SK-N-SH (cell line): ENCODE data around the gene AATF. TPM values are rescaled to one million over a fixed set of nuclear protein-coding genes. Genes with fewer than 3 reads are reported as not detected.

Experiments
- CTCF ChIA-PET: fragments of 300-600, 350-600 bp; formaldehyde crosslinking; extraction: SDS; loops from one replicate; lab custom pipeline; 2021; lab: Yijun Ruan, JAX
- POLR2A ChIA-PET: fragments of 350-600 bp; sonication (Branson Sonifier 250); formaldehyde crosslinking; extraction: SDS; loops from one replicate; lab custom pipeline; 2020; ENCODE audit warnings: antibody characterized with exemption, inconsistent platforms; lab: Yijun Ruan, JAX
- DNase-seq: peaks from one replicate; pipeline ENCODE4 v3.0.0; 2012
- H2AFZ ChIP-seq: fragments of 200-600 bp; sonication (generic); 2 replicates; pipeline ENCODE4 v1.8.1; 2016; ENCODE audit warnings: antibody characterized with exemption, mild to moderate bottlenecking, low read depth
- H3F3A ChIP-seq: fragments of 200-600 bp; sonication (generic); replicated peaks from 2 replicates; pipeline ENCODE3; 2016; ENCODE audit warnings: antibody characterized with exemption, mild to moderate bottlenecking; ENCODE audit not compliant: insufficient read depth
- H3K27ac ChIP-seq, 2 experiments: fragments of 200-500 bp in 1 of 2; fragments of 200-600 bp in 1 of 2; sonication (Bioruptor generic) in 1 of 2; sonication (generic), shearing (Covaris generic) in 1 of 2; 2 replicates each; pipeline versions ENCODE4 v1.5.1 to v1.6.1; 2014 to 2016; ENCODE audit warnings: low read depth in 2 of 2, inconsistent platforms in 1 of 2, low read length in 1 of 2, mild to moderate bottlenecking in 1 of 2, mixed read lengths in 1 of 2
- H3K27me3 ChIP-seq: fragments of 200-600 bp; sonication (generic), shearing (Covaris generic); 2 replicates; pipeline ENCODE4 v1.6.1; 2016; ENCODE audit warnings: mixed run types; ENCODE audit not compliant: insufficient read depth
- H3K36me3 ChIP-seq, 2 experiments: fragments of 200-500 bp in 1 of 2; fragments of 200-600 bp in 1 of 2; sonication (Bioruptor generic) in 1 of 2; sonication (generic) in 1 of 2; replicated peaks in 1 of 2; 2 replicates each; pipeline versions ENCODE3 to v1.5.1; 2014 to 2016; ENCODE audit warnings: low read length in 1 of 2, mild to moderate bottlenecking in 1 of 2; ENCODE audit not compliant: insufficient read depth in 2 of 2, control insufficient read depth in 1 of 2
- H3K4me1 ChIP-seq, 2 experiments: fragments of 200-500 bp in 1 of 2; fragments of 200-600 bp in 1 of 2; sonication (Bioruptor generic) in 1 of 2; sonication (generic), shearing (Covaris generic) in 1 of 2; 2 replicates each; pipeline versions ENCODE4 v1.5.1 to v1.6.1; 2014 to 2016; ENCODE audit warnings: low read depth in 1 of 2, low read length in 1 of 2, mixed run types in 1 of 2; ENCODE audit not compliant: insufficient read depth in 2 of 2, control insufficient read depth in 1 of 2
- H3K4me2 ChIP-seq: fragments of 200-600 bp; sonication (generic), shearing (Covaris generic); 2 replicates; pipeline ENCODE4 v1.6.1; 2017; ENCODE audit warnings: mixed run types
- H3K4me3 ChIP-seq, 2 experiments: fragments of 200-500 bp in 1 of 2; fragments of 200-600 bp in 1 of 2; sonication (Bioruptor generic) in 1 of 2; sonication (generic), shearing (Covaris generic) in 1 of 2; 2 replicates each; pipeline versions ENCODE4 v1.5.1 to v1.8.1; 2014 to 2016; ENCODE audit warnings: low read depth in 2 of 2, inconsistent platforms in 1 of 2, low read length in 1 of 2, mild to moderate bottlenecking in 1 of 2, mixed read lengths in 1 of 2, moderate library complexity in 1 of 2
- H3K79me2 ChIP-seq: fragments of 200-600 bp; sonication (generic); 2 replicates; pipeline ENCODE4 v1.8.1; 2017; ENCODE audit warnings: mild to moderate bottlenecking; ENCODE audit not compliant: insufficient read depth
- H3K9ac ChIP-seq: fragments of 200-600 bp; sonication (generic); 2 replicates; pipeline ENCODE4 v1.6.1; 2017; ENCODE audit warnings: mixed run types
- H3K9me2 ChIP-seq: fragments of 200-600 bp; sonication (generic); 2 replicates; pipeline ENCODE4 v1.6.1; 2017; ENCODE audit warnings: mixed run types
- H3K9me3 ChIP-seq: fragments of 200-600 bp; sonication (generic); 2 replicates; pipeline ENCODE4 v1.6.1; 2017; ENCODE audit warnings: mixed run types, mild to moderate bottlenecking, moderate library complexity
- H4K20me1 ChIP-seq: fragments of 200-600 bp; sonication (generic); 2 replicates; pipeline ENCODE4 v1.6.1; 2017; ENCODE audit warnings: mild to moderate bottlenecking, mixed run types; ENCODE audit not compliant: insufficient read depth
- FOSL2 ChIP-seq: IDR thresholded peaks from 2 replicates; pipeline ENCODE4 v1.4.0; 2012; ENCODE audit warnings: low read depth, mild to moderate bottlenecking, moderate library complexity, borderline replicate concordance
- FOXM1 ChIP-seq: IDR thresholded peaks from 2 replicates; pipeline ENCODE4 v1.4.0; 2012; ENCODE audit warnings: low read depth, mild to moderate bottlenecking
- IRF3 ChIP-seq: fragments of 150-350 bp; IDR thresholded peaks from 2 replicates; pipeline ENCODE4 v1.6.1; 2016; ENCODE audit warnings: mild to moderate bottlenecking, low read depth, low read length
- MAX ChIP-seq: IDR thresholded peaks from 2 replicates; pipeline ENCODE4 v1.4.0; 2012; ENCODE audit warnings: low read depth
- POLR2AphosphoS5 ChIP-seq: IDR thresholded peaks from 2 replicates; pipeline ENCODE4 v1.6.1; 2012; ENCODE audit warnings: low read depth, low read length
- RAD21 ChIP-seq: IDR thresholded peaks from 2 replicates; pipeline ENCODE4 v1.6.1; 2012; ENCODE audit warnings: mild to moderate bottlenecking, low read length
- RFX5 ChIP-seq: IDR thresholded peaks from 2 replicates; pipeline ENCODE4 v1.6.1; 2012; ENCODE audit warnings: mild to moderate bottlenecking, improper control_type of control experiment, low read length
- TAF1 ChIP-seq: IDR thresholded peaks from 2 replicates; pipeline ENCODE4 v1.6.1; 2012; ENCODE audit warnings: low read depth, mild to moderate bottlenecking, low read length, moderate library complexity, borderline replicate concordance
- USF2 ChIP-seq: fragments of 150-350 bp; IDR thresholded peaks from 2 replicates; pipeline ENCODE4 v1.6.1; 2017; ENCODE audit warnings: antibody characterized with exemption, low read length, low read depth, borderline replicate concordance
- WGBS: methylation state at CpG from one replicate; pipeline ENCODE4 v1.1.6; 2017; ENCODE audit warnings: low lambda C conversion rate; 5-methylcytosine and 5-hydroxymethylcytosine counted together
- polyA plus RNA-seq, 3 experiments: library from polyadenylated mRNA; depleted of rRNA; stranded (reverse); fragments of >200 nt; gene quantifications; 2 replicates each; pipeline ENCODE4 v1.2.3, GENCODE V29; 2012

AATF gene
- polyA plus RNA-seq, 1 of the 3 experiments (the other 2 are of a cell fraction), result 18.8 TPM

- peaks cover 18% of the 10 kb centered on the region for H4K20me1 ChIP-seq
- no peak overlapping the region for H3K9ac ChIP-seq
- peaks cover 98% of the 10 kb centered on the region for H3K27me3 ChIP-seq
- WGBS, result 23% methylated on average over 34 of the region's 40 CpGs
- H3K9me2 ChIP-seq, result no peaks in the 10 kb centered on the region
- peaks cover 3% of the 10 kb centered on the region for H3F3A ChIP-seq
- H3K27ac ChIP-seq, result no peak overlapping the region
- no peaks in the 10 kb centered on the region for H3K79me2 ChIP-seq
- ChIA-PET POLR2A (no interaction called here), CTCF (interaction anchor here (0.6 to 3.7 kb wide), 10 partner anchors 14 to 307 kb away, joined by 3 to 14 read pairs (median 3); no protein-coding TSS in a partner anchor)
- H3K36me3 ChIP-seq, result no peaks in the 10 kb centered on the region
- H3K4me3 ChIP-seq, result no peak overlapping the region
- TF ChIP-seq FOXM1, result no peak
- H2AFZ ChIP-seq, result no peak overlapping the region
- H3K4me2 ChIP-seq, result no peak overlapping the region
- peak; percentile 64 for DNase-seq
- peaks cover 0 to 24% of the 10 kb centered on the region in 2 experiments; a peak in 1 of 4 replicates for H3K4me1 ChIP-seq
- no peaks in the 10 kb centered on the region for H3K9me3 ChIP-seq
Measured at GRCh38 chr17:36932694-36933511, 15.9 kb upstream of the AATF start.

- H3K4me3 ChIP-seq, result no peak overlapping the region; a peak in 1 of 4 replicates
- no peak overlapping the region for H3K27ac ChIP-seq
- CTCF ChIA-PET, result interaction anchor here (0.6 to 3.7 kb wide), 10 partner anchors 14 to 308 kb away, joined by 3 to 14 read pairs (median 3); no protein-coding TSS in a partner anchor
- peak overlapping the region; percentile 53; the same call in 1 of the 2 replicates for H3K4me2 ChIP-seq
- no peaks in the 10 kb centered on the region for H3K9me2 ChIP-seq
- H3K4me1 ChIP-seq, result peaks cover 0 to 29% of the 10 kb centered on the region in 2 experiments; a peak in 1 of 4 replicates
- peaks cover 7% of the 10 kb centered on the region for H3F3A ChIP-seq
- H3K9me3 ChIP-seq, result no peaks in the 10 kb centered on the region
- no peak overlapping the region for H3K9ac ChIP-seq
- no peak overlapping the region for H2AFZ ChIP-seq
- no peak for DNase-seq
- no peaks in the 10 kb centered on the region for H3K36me3 ChIP-seq
- TF ChIP-seq MAX (no peak), TAF1 (no peak), FOSL2 (no peak), RFX5 (no peak), USF2 (no peak), RAD21 (no peak), POLR2AphosphoS5 (no peak), IRF3 (no peak)
- 38% methylated on average over 21 of the region's 23 CpGs for WGBS
- H3K27me3 ChIP-seq, result peaks cover 99% of the 10 kb centered on the region
- peaks cover 25% of the 10 kb centered on the region for H4K20me1 ChIP-seq
- H3K79me2 ChIP-seq, result no peaks in the 10 kb centered on the region
- POLR2A ChIA-PET, result no interaction called here
Measured at GRCh38 chr17:36933512-36934143, 15.1 kb upstream of the AATF start.
